ENCODE results near the gene CDK5RAP1.

- no peak for TF ChIP-seq GABPB1 (CRISPR knock-in tag; IDR thresholded peaks at IDR 0.05)
- TF ChIP-seq, protein P1, sequence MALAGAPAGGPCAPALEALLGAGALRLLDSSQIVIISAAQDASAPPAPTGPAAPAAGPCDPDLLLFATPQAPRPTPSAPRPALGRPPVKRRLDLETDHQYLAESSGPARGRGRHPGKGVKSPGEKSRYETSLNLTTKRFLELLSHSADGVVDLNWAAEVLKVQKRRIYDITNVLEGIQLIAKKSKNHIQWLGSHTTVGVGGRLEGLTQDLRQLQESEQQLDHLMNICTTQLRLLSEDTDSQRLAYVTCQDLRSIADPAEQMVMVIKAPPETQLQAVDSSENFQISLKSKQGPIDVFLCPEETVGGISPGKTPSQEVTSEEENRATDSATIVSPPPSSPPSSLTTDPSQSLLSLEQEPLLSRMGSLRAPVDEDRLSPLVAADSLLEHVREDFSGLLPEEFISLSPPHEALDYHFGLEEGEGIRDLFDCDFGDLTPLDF (CRISPR knock-in tag; IDR thresholded peaks at IDR 0.05) = no peak
- no peak for TF ChIP-seq USF2 (CRISPR knock-in tag; IDR thresholded peaks at IDR 0.05)
Measured at GRCh38 chr20:33442136-33443005, 41.1 kb upstream of the CDK5RAP1 start.

All from WTC11 (cell line).